Chondrocyte (in vitro differentiated cells): Measurements from ENCODE around the gene ZBTB18. TPM values are rescaled to one million over a fixed set of nuclear protein-coding genes. Genes with fewer than 3 reads are reported as not detected.

Experiments
- DNase-seq: peaks from one replicate; pipeline ENCODE4 v3.0.0; 2021; ENCODE audit warnings: mixed read lengths, low spot score
- H3K27ac Mint-ChIP-seq: one replicate; pipeline ENCODE4 v1.8.0; 2021; ENCODE audit warnings: mild to moderate bottlenecking, moderate library complexity, mixed read lengths; ENCODE audit not compliant: unreplicated experiment
- H3K27me3 Mint-ChIP-seq: 2 replicates; pipeline ENCODE4 v1.8.0; 2021; ENCODE audit warnings: low read depth, mixed read lengths
- H3K36me3 Mint-ChIP-seq: 2 replicates; pipeline ENCODE4 v1.8.0; 2021; ENCODE audit warnings: low read depth, mixed read lengths
- H3K4me1 Mint-ChIP-seq: 2 replicates; pipeline ENCODE4 v1.8.0; 2021; ENCODE audit warnings: low read depth, mild to moderate bottlenecking, mixed read lengths
- H3K4me3 Mint-ChIP-seq: one replicate; pipeline ENCODE4 v1.8.0; 2021; ENCODE audit warnings: mild to moderate bottlenecking, moderate library complexity, mixed read lengths; ENCODE audit not compliant: unreplicated experiment
- H3K9me3 Mint-ChIP-seq: 2 replicates; pipeline ENCODE4 v1.8.0; 2021; ENCODE audit warnings: low read depth, mixed read lengths
- CTCF ChIP-seq: fragments of 200-600 bp; sonication (generic); IDR thresholded peaks from 2 replicates; pipeline ENCODE4 v1.5.0; 2021; ENCODE audit warnings: antibody characterized with exemption, mild to moderate bottlenecking, moderate library complexity
- total RNA-seq: library from RNA; stranded (reverse); gene quantifications from 3 replicates; pipeline ENCODE4 v1.2.1, GENCODE V29; 2021

The ZBTB18 gene
- total RNA-seq, 1 donor from 2014 or later: 21.5 TPM

- H3K27me3 Mint-ChIP-seq: no peaks in the 10 kb centered on the region
- no peak for TF ChIP-seq CTCF
- DNase-seq: no peak
- H3K4me1 Mint-ChIP-seq: peaks cover 48% of the 10 kb centered on the region
- peak overlapping the region; percentile 91 for H3K27ac Mint-ChIP-seq
- no peaks in the 10 kb centered on the region for H3K36me3 Mint-ChIP-seq
- H3K9me3 Mint-ChIP-seq: no peaks in the 10 kb centered on the region
- H3K4me3 Mint-ChIP-seq: peak overlapping the region; percentile 5
These were observed 53.4 kb downstream of the ZBTB18 start for GRCh38 chr1:244104309-244105060.

- Mint-ChIP-seq H3K9me3 (no peaks in the 10 kb centered on the region), H3K4me3 (no peak overlapping the region), H3K27ac (no peak overlapping the region), H3K27me3 (no peaks in the 10 kb centered on the region), H3K4me1 (peaks cover 41% of the 10 kb centered on the region), H3K36me3 (no peaks in the 10 kb centered on the region)
- TF ChIP-seq CTCF: no peak
- DNase-seq: no peak
These were observed 55.1 kb downstream of the ZBTB18 start for GRCh38 chr1:244106176-244106575.

Other genes starting within 250 kb of the ZBTB18 start
- 85.0 to 113 TPM (median 111 TPM) in 3 replicates for gene AKT3, start 201.0 kb upstream of the ZBTB18 start, total RNA-seq